ENCODE data around the gene PRF1. TPM values are rescaled to one million over a fixed set of nuclear protein-coding genes. Genes with fewer than 3 reads are reported as not detected.

The PRF1 gene
- total and polyA plus RNA-seq, 10 donors, result 6.6 to 79.6 (median 54.6) TPM

DNA sequence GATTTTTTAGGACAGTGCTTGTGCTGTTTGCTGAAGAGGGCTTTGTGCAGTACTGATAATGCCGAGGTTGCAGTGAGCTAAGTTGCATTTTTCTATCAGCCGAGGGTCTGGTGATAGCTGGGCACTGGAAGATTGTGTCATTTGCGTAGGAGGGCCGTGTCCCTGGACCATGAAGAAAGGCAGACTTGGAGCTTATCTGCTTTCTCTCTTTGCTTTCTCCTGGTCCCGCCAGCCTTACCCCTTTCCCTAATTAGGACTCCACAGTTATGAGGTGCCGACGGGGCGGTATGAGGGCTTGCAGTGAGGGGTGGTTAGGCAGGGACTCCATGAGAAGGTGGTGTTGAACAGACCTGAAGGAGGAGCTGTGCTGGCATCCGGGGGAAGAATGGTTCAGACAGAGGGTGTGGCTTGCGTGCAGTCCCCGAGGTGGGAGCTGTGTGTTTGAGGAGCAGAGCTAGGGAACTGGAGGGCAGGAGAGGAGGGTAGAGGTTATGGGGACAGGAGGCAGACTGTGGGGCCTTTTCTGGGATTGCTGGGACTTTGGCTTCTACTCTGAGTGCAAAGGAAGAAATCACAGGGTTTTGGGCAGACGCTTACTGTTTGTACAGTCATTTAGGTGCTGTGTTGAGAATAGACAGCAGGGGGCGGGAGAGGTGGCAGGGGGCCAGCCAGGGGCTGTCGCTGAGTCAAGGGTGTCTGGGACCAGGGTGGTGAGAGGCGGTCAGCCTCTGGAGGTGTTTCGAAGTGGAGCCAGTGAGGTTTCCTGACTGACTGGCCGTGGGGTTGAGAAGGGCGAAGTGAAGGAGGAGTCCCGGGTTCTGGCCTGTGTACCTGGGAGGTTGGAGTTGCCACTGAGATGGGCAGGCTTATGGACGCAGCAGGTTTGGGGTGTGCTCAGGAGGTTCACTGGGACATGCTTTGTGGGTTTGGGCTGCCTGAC, 43.4 kb downstream of the PRF1 start:
- Histone ChIP-seq H3K36me3 (peaks cover 0 to 27% (median 0%) of the 10 kb centered on the region in 6 donors), H3K27me3 (replicated peaks in 1 of 7) (no peaks in the 10 kb centered on the region), H3K9me3 (no peaks in the 10 kb centered on the region), H3K4me3 (peak overlapping the region in 2 of 8 donors; percentile 17 to 52), H3K27ac (peak overlapping the region in 5 of 8 donors; percentile 8 to 65 (median 46)), H3K4me1 (peaks cover 0 to 50% (median 22%) of the 10 kb centered on the region in 6 donors)
- intact Hi-C loops (cut with DNase I; ENCODE audit: low total_unique reads), result no loop called here
- WGBS, 5 donors, result 36 to 48% (median 41%) methylated on average over 18 to 20 of the region's 20 CpGs
- TF ChIP-seq POLR2AphosphoS5 (IDR thresholded peaks at IDR 0.05) (peak in 1 of 3 donors; percentile 37), POLR2A (IDR thresholded peaks at IDR 0.05) (no peak)
- TF ChIP-seq, protein P1, sequence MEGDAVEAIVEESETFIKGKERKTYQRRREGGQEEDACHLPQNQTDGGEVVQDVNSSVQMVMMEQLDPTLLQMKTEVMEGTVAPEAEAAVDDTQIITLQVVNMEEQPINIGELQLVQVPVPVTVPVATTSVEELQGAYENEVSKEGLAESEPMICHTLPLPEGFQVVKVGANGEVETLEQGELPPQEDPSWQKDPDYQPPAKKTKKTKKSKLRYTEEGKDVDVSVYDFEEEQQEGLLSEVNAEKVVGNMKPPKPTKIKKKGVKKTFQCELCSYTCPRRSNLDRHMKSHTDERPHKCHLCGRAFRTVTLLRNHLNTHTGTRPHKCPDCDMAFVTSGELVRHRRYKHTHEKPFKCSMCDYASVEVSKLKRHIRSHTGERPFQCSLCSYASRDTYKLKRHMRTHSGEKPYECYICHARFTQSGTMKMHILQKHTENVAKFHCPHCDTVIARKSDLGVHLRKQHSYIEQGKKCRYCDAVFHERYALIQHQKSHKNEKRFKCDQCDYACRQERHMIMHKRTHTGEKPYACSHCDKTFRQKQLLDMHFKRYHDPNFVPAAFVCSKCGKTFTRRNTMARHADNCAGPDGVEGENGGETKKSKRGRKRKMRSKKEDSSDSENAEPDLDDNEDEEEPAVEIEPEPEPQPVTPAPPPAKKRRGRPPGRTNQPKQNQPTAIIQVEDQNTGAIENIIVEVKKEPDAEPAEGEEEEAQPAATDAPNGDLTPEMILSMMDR (IDR thresholded peaks at IDR 0.05 in 8 of 11, conservative IDR thresholded peaks at IDR 0.05 in 3 of 11), result peak in 9 of 11 experiments; percentile 34 to 65 (median 54)
- peak; percentile 78 for DNase-seq

DNA sequence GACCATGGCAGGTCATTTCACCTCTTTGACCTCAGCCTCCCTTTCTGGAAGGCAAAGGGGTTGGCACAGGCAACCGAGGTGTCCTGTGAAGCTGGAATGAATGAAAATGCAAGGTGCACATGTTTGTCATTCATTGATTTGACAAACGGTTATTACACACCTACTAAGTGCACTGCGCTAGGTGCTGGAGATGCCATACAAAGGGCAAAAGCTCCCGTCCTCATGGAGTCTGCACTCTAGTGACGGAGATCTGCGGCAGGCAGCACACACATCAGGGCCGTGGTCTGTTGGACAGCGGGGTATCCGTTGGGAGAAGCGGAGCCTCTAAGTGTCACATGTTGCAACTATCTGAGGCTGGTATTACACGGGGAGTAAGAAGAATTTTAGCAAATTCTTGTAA, 44.2 kb downstream of the PRF1 start:
- H3K4me1 ChIP-seq, result peaks cover 0 to 43% (median 22%) of the 10 kb centered on the region in 6 donors
- TF ChIP-seq POLR2AphosphoS5 (IDR thresholded peaks at IDR 0.05) (no peak), POLR2A (IDR thresholded peaks at IDR 0.05) (no peak)
- TF ChIP-seq, protein P1 (IDR thresholded peaks at IDR 0.05 in 8 of 11, conservative IDR thresholded peaks at IDR 0.05 in 3 of 11), result no peak

DNA sequence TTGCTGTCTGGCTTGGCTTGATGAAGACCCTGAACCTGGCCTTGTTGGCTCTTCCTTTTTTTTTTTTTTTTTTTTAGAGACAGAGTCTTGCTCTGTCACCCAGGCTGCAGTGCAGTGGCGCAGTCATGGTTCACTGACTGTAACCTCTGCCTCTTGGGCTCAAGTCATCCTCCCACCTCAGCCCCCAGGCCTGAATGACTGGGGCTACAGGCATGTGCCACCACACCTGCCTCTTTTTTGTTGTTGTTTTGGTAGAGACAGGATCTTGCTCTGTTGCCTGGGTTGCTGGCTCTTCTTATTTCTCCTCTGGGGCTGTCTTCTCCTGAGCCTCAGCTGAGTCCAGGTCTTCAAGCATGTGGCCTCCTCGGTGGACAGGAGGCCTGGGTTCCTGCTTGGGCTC, 44.7 kb downstream of the PRF1 start:
- peaks cover 0 to 43% (median 22%) of the 10 kb centered on the region in 6 donors for H3K4me1 ChIP-seq
- no peaks in the 10 kb centered on the region for H3K27me3 ChIP-seq (replicated peaks in 1 of 7)
- no peak for TF ChIP-seq POLR2A (IDR thresholded peaks at IDR 0.05)
- TF ChIP-seq, protein P1 (IDR thresholded peaks at IDR 0.05 in 8 of 11, conservative IDR thresholded peaks at IDR 0.05 in 3 of 11), result no peak
- TF ChIP-seq POLR2AphosphoS5 (IDR thresholded peaks at IDR 0.05), result no peak
- no peaks in the 10 kb centered on the region for H3K9me3 ChIP-seq
- WGBS, 5 donors, result 65 to 91% (median 78%) methylated on average over 2 of the region's 2 CpGs
- H3K4me3 ChIP-seq, result no peak overlapping the region
- no peak overlapping the region for H3K27ac ChIP-seq
- H3K36me3 ChIP-seq, result peaks cover 0 to 37% (median 0%) of the 10 kb centered on the region in 6 donors
- no peak for DNase-seq
- intact Hi-C loops (cut with DNase I; ENCODE audit: low total_unique reads), result no loop called here

More for the DNA sequence above, 44.2 kb downstream of the PRF1 start:
- H3K9me3 ChIP-seq, result no peaks in the 10 kb centered on the region
- 92 to 96% (median 94%) methylated on average over 11 of the region's 11 CpGs for WGBS, 5 donors
- H3K36me3 ChIP-seq, result peaks cover 0 to 32% (median 0%) of the 10 kb centered on the region in 6 donors
- peak; percentile 56 for DNase-seq
- H3K27ac ChIP-seq, result no peak overlapping the region
- H3K4me3 ChIP-seq, result no peak overlapping the region
- no peaks in the 10 kb centered on the region for H3K27me3 ChIP-seq (replicated peaks in 1 of 7)
- intact Hi-C loops (cut with DNase I; ENCODE audit: low total_unique reads), result no loop called here

Data from spleen (tissue), 11 donors.